HT1080 (cell line): ENCODE results near the gene ESPN. TPM values are rescaled to one million over a fixed set of nuclear protein-coding genes. Genes with fewer than 3 reads are reported as not detected.
"Not testable (repeated sequence)": the region's sequence is repeated elsewhere in the genome, so short reads cannot be mapped to it uniquely, and the experiment has no call there.

Source experiments
- DNase-seq: peaks from one replicate; pipeline ENCODE4 v3.0.0-alpha.2; 2015; ENCODE audit warnings: low read depth
- total RNA-seq: library from RNA; depleted of rRNA; stranded (reverse); fragments of >200 nt; shearing (Covaris generic); gene quantifications from 2 replicates; pipeline ENCODE4 v1.2.3, GENCODE V29; 2014

The ESPN gene
- total RNA-seq, 1 experiment from 2014 or later, result not detected

DNA sequence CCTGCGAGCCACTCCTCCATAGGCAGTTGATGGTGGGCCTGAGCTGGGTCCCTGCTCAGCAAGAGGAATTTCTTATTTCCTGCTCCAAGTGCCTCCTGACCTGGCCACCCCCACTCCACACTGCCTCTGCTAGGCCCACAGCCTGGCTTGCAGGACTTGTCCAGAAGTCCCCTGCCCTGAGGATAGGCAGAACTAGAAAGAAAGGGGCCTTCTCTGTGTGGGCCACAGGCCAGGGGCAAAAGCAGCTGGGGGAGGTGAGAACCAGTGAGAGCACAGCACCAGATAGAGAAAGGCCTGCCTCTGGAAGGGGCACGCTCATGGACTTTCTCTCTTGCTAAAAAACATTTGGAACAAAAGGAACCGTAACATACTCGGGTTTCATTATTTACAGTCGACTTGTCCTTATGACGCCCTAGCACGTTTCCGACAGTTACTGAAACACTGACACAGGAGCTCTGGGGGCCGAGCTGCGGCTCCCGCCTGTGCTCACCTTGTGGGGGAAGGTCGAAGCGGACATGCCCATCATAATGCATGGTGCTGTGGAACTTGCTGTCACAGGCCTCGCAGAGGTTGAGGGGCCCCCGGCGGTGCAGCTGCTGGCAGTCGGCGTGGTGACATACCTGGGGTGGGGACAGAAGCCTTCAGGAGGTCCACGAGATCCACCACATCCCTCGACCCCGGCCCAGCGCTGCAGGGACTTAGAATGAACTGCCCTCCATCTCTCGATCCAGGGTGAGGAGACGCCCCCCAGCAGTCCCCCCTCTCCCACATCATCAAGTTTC, 52.7 kb downstream of the ESPN start:
- DNase-seq, result no peak

DNA sequence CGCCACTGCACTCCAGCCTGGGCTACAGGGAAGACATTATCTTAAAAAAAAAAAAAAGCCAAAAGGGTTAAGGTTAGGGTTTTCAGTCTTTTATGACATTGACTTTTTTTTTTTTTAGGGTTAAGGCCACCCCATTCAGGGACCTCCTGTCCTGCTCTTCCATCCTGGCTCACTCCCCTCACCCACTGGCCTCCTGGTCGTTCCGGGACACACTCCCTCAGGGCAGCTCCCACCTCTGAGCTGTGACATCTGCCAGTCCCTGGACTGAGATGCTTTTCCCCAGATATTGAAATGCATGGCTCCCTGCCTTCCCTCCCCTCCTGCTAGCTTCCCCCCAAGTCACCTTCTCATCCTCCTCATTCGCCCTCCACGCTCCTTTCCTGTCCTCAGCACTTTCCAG, 57.2 kb downstream of the ESPN start:
- no peak for DNase-seq

DNA sequence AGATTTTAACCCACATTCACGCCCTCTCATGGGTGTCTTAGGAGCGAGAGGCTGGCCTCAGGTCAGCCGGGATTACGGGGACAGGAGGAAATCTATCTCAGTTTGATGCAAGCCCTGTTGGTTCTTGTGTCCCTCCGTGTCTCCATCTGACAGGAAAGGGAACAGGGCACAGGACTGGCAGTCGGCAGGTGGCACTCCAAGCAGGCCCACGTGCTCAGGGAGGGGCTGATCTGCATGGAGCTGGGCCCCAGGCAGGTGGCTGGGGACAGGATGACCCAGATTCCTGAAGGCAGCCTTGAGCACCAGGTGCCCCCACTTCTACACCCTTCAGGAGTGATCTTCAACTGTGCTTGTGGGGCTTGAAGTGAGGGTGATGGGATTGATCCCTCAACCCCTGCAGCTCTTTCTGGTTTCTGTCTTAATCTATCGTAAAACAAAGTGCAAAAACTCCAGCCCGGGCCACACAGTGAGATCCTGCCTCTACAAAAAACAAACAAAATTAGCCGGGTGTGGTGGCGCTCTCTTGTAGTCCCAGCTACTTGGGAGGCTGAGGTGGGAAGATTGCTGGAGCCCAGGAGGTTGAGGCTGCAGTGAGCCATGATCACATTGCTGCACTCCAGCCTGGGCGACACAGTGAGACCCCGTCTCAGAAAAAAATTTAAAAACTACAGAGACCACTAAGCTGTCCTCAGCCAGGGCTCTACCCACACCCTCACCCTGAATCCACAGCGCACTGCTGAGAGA, 58.6 kb downstream of the ESPN start:
- no peak for DNase-seq

DNA sequence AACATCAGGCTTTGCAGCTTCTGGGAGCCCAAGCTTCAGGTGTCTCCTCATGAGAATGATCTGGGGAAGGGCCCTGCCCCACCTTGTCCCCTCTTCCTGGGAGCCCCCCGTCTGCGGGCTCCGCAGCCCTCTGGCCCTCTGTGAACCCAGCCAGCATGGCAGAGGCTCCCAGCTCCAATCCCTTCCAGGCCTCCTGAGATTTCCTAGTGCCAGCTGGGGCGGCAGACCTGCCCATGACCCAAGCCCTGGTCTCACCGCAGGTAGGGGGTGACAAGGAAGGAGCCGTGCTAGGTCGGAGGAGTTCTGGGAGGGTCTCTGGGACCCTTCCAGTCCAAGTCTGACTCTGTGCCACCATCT, 59.2 kb downstream of the ESPN start:
- DNase-seq, result no peak

DNA sequence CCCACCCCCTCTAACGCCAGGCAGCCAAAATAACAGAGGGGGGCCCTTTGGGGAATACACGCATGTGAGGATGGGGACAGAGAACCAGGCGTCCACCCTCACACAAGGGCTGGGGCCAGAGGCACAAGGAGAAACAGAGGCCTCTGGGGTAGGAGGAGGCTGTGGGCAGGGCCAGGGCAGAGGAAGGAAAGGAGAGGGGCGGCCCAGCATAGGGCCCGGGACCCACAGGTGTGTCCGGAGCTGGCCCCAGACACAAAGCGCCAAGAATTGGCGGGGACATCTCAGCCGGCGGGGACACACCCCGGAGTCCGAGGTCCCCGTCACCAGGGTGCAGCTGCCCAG, 60.2 kb downstream of the ESPN start:
- DNase-seq, result no peak

DNA sequence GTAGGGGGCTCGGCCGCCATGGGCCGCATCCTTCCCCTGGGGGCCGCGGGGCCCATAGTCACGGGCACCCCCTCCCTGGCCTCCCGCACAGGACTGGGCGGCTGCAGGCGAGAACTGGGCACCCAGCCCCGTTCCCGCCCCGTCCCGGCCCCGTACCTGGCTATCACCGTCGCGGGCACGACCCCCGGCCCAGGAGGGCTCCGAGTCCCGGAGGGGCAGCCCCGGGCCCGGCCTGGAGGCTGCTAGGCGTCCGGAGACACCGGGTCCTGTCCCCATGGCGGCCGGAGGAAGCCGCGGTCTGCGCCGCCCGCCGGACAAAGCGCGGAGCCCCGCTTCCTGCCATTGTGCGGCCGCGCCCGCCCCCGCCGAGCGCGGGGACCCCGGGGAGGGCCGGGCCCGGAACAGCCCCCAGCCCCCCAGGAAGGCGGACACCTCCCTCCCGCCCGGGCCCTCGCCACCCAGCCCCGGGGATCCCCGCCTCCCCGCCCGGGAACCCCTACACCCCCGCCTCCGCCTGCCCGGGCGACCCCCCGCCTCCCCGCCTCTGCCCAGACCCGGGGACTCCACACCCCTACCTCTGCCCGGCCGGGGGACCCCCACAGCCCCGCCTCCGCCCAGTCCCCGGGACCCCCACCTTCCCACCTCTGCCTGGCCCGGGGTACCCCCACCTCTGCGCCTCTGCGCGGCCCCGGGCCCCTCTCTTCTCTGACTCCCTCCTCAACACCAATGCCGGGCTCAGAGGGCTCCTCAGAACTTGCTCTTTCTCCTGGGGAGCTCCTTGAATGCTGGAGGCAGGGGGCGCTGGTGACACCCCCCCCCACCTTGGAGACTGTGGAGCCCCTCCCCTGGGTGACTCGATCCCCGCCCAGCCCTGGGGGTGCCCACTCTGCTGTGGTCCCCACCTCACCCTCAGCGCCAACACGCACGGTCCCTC, 60.9 kb downstream of the ESPN start:
- no peak for DNase-seq

DNA sequence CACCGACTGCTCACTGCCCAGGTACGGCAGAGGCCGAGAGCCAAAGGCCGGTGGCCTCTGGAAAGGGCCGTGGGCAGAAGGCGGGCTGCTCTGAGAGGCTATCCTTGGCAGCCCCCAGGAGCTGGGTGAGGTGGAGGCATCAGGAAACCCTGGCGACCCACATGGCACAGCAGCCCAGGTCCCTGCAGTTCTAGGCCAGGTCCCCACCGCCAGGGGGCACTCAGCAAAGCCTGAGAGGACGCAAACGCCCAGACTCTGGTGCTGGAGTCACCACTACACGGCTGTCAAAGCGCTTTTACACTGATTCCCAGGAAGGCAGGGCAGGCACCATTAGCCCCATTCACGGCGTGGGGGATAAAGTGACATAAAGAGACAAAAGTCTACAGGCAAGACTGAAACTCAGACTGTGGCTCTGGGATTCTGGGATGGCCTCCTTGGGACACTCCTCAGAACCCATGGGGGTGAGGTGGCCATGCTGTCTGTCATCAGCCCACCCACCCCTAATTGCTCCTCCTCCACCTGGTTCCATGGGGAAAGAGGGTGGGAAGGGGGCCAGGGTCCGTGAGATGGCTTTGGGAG, 61.9 kb downstream of the ESPN start:
- peak; percentile 69 for DNase-seq

DNA sequence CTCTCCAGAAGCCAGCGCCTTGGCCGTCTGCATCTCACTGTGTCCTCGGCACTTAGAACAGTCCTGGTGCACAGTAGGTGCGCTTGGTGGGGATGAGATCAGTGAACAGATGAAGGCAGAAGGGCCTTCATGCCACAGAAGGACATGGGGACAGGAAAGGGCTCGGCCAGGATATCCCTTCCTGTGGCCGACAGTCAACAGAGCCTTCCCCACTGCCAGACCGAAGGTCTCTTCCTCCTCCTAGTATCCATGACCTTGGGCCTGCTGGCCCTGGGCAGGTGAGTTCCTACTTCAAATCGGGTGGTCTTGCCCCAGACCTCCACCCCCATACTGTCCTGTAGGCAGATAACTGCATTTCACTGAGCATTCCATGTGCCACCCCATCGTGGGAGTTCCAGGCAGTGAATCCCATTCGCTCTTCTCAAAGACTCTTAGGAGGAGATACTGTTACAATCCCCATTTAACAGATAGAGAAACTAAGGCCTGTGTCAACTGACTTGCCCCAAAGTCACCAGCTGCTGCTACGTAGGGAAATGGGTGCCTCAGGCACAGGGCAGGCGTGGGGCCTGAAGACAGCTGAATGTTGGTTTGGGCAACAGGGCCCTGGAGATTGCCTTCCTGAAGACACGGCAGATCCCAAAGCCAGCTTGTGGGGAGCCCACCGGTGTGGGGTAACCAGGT, 63.4 kb downstream of the ESPN start:
- DNase-seq, result no peak

DNA sequence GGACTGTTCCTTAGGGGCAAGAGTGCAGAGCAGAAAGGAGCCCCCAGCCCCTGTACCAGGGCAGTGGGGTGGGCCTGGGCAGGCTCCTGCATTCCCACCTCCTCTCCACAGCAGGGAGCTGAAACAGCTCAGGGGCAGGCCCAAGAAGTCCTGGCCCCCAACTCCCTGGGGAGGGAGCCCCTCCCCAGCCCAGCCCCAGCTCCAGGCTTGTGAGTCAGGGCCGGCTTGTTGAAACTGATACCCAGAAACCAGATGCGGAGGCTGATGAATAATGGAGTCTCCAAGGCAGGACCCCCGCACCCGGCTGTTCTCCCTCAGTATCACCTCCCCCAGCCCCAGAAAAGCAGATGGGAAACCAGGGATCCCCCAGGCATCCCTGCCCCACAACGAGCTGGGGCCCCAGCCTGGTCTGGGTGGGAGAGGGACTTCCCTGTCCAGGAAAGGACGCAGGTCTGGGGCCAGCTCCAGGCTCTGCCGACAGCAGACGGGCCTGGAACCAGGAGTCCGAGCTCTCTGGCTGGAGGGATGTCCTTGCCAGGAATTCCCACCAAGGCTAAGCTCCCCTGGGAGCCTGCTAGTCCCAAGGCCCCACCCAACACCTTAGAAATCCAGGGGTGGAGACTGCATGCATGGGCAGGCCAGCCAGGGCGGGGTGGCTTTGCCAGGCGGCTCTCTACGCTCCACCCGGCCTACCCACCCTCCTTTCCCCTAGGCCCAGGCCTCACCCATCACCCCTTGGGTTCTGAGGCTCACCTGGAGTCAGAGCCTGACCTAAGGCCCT, 64.2 kb downstream of the ESPN start:
- no peak for DNase-seq

DNA sequence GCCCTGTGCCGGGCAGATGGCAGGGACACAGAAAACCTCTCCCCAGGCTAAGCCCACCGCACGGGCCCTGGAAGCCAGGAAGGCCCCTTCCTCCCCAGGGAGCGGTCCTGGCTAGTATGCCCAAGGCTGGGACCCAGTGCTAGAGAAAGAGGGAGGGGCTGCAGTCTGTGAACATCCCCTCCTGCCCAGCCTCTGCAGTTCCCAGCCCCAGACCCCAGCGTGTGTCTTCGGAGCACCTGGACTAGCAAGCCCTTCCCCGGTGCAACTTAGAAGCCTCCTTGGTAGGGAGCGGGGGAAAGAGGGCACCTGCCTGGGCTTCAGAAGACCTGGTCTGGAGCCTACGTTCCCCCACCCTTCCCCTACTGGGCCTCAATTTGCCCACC, 64.8 kb downstream of the ESPN start:
- DNase-seq, result no peak

DNA sequence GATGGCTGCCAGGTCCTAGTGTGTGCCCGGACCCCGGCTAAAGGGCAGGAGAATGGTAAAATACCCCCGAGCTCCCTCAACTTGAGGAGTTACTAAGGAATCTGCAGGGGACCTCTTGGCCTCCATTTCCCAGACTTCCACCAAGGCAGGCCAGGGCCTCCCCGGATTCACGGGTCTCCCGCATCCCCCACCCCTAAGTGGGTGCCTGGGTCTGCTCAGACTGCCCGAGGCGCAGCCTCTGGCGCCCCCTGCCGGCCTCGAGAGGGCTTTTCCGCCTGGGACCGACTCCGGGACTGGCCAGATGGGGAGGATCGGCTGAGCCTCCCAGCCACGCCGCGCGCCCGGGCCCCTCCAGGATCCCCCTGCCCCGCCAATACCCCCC, 65.2 kb downstream of the ESPN start:
- DNase-seq, result peak; percentile 73

DNA sequence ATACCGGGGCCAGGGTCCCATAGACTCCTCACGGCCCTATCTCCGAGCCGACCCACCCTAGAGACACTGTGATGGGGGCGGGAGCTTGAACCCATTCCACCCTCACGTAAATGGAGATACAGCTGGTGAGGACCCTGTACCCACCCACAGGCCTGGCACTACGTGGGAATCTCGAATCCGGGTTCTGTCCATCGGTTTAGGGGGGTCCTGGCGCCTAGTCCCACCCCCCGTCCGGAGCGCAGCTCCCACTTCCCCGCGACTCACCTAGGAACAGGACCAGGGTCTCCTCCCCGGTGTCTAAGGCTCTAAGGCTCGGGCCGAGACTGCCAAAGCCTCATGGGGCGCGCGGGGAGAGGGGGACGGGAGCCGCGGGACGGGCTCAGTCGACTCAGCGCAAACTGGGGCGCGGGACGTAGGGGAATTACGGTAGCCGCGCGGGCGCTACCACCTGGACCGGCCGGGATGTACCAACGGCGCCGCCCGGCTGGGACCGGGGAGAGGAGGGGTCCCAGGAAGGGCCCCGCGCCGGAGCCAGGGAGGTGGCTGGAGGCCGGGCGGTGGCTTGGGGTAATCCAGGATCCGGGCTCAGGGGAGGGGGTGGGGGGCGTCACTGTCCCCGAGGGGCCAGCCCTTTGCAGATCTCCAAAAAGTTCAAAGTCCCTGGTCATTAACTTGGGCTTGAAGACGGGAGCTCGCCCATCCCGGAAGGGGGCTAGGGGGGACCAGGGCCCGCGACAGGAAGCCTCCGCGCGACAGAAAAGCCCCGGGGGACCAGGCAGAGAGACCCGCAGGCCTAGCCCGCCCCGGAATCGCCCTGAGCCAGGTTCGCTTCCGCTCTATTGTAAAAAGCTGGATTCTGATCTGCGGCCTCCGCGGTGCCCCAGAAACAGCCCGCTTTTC, 65.9 kb downstream of the ESPN start:
- DNase-seq, result peak; percentile 78

DNA sequence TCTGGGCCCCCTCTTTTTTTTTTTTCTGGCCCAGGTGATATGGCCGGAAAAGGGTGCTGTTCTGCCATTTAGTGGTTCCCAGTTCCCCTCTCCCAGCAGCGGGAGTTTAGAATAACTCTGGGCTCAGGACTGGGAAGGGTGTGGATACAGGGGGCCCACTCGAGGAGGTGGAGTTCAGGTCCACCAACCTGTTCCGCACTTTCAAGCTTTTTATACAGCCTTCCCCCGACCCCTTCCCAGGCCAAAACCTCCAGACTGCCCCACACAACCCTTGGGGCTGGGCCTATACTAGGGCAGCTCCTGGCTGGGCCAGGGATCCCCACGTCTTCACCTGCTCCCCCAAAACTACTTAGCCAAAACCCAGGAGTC, 66.5 kb downstream of the ESPN start:
- DNase-seq, result no peak

DNA sequence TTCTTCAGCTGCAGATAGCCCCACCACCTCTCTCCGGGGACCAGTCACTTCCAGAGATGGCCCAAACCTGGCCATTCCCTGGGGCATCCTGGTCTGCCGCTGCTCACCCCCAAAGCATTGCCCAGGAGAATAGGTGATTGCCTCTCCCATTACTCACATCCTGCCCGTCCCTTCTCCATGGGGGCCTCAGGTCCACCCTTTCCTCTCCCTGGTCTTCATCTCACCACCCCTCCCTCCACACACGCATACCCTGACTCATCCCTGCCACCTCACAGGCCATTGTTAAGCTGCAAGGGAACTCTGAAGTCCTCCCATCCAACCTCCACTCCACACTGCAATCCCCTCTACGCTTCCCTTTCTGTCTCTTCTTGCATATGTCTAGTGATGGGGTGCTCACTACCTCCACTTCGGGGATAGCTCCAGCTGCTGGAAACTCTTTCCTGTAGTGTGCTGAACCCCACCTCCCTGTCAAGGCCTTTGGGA, 66.9 kb downstream of the ESPN start, which contains the start of gene PLEKHG5:
TSS of gene PLEKHG5 (minus strand) at position 188 of the 483 bp plus-strand sequence. CDS start 14,096 bp downstream, outside the sequence.
- DNase-seq, result peak; percentile 99

DNA sequence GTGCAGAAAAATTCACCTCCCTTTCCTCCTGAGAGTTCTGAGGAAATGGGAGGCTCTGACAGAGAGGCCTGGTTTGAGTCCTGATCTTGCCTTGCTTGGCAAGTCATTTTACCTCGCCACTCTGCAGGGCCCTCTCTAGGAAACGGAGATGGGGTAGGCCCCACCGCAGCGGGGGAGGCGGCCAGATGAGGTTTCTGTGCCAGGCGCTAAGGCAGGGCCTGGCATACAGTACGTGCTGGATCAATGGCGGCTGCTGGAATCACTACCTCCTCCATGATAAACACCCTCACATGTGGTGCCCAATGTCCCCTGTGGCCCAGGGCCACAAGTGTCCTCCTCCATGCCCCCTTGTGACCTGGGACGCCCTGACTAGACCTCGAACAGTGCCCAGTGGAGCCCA, 67.4 kb downstream of the ESPN start:
- DNase-seq, result no peak

DNA sequence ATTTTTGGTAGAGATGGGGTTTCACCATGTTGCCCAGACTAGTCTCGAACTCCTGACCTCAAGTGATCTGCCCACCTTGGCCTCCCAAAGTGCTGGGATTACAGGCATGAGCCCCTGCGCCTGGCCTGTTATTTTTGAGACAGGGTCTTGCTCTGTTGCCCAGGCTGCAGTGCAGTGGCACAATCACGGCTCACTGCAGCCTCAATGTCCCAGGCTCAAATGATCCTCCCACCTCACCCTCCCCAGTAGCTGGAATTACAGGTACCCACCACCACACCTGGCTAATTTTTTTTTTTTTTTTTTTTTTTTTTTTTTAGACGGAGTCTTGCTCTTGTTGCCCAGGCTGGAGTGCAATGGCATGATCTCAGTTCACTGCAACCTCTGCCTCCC, 69.3 kb downstream of the ESPN start:
- not testable (repeated sequence) for DNase-seq

DNA sequence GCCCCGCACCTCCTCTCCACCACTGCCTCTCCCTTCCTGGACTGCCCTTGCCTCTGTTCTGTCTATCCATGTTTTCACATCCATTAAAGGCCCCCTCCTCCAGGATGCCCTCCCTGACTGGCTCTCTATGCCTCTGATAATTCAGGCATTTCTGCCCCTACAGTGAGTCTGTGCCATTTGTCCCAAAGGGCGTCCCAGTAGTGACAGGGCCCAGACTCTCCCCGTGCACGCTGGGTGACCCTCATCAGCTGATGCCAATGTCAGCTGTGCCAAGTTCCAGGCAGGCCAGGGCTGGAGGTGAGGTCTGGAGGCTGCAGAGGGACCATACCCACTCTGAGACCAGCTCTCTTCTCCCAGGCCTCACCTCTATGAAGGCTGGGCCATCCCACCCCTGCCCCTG, 70.1 kb downstream of the ESPN start:
- no peak for DNase-seq

DNA sequence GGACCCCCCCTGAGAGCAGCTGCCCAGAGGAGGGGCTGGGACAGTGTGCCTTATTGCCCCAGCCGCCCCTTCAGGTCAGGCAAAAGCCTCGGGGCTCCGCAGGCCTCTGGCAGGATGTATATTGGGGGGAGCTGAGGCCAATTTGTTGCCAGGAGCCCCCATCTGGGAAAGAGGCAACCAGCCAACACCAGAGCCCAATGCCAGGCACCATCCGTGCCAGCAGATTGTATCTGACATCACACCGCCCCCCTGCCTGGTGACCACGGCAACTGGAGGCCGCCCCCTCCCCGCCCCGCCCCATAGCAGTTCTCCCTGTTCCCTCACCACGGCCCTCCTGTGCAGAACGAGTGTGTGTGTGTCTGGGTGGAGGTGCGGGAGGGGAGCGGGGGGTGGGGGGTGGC, 70.5 kb downstream of the ESPN start:
- DNase-seq, result no peak
